CD4-positive, alpha-beta T cell treated with Interleukin-17A for 4 hours (primary cell): ENCODE measurements around the gene ZFHX2.
"Not testable (repeated sequence)": the region's sequence is repeated elsewhere in the genome, so short reads cannot be mapped to it uniquely, and the experiment has no call there.

Experiments used
- DNase-seq: peaks from one replicate; pipeline ENCODE4 v3.0.0-alpha.2; 2020; ENCODE audit warnings: mixed read lengths

ZFHX2 gene

GRCh38 chr14:23551266-23552028, at the start of gene ZFHX2:
TSS of gene ZFHX2 (minus strand) at chr14:23551765. CDS start at chr14:23535325, 16,440 bp downstream.
- DNase-seq, result peak; percentile 84

GRCh38 chr14:23600806-23601205, 49.2 kb upstream of the ZFHX2 start:
- no peak for DNase-seq

- no peak for DNase-seq
Observed at GRCh38 chr14:23600322-23600707, 48.8 kb upstream of the ZFHX2 start.

DNA sequence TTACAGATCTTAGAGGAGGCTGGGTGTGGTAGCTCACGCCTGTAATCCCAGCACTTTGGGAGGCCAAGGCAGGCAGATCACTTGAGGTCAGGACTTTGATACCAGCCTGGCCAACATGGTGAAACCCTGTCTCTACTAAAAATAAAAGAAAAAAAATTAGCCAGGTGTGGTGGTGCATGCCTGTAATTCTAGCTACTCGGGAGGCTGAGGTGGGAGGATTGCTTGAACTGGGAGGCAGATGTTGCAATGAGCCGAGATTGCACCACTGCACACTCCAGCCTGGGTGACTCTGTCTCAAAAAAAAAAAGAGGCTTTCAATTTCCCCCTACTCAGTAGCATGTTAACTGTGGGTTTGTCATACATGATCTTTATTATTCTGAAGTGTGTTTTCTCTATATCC, 42.6 kb upstream of the ZFHX2 start:
- DNase-seq, result not testable (repeated sequence)

DNA sequence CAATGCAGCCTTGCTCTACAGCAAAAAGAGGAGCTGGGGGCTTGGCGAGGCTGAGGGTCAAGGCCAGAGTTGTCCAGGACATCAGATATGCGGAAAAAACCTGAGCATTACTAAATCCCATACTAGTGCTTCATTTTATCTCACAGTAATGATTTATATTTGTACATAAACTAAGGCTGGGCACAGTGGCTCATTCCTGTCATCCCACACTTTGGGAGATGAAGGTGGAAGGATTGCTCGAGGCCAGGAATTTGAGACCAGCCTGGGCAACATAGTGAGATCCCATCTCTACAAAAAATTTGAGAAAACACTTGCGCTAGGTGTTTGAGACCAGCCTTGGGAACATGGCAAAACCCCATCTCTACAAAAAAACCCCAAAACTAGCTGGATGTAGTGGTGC, 38.6 kb upstream of the ZFHX2 start:
- DNase-seq, result no peak

- DNase-seq, result no peak
Observed at GRCh38 chr14:23589606-23590005, 38.0 kb upstream of the ZFHX2 start.

DNA sequence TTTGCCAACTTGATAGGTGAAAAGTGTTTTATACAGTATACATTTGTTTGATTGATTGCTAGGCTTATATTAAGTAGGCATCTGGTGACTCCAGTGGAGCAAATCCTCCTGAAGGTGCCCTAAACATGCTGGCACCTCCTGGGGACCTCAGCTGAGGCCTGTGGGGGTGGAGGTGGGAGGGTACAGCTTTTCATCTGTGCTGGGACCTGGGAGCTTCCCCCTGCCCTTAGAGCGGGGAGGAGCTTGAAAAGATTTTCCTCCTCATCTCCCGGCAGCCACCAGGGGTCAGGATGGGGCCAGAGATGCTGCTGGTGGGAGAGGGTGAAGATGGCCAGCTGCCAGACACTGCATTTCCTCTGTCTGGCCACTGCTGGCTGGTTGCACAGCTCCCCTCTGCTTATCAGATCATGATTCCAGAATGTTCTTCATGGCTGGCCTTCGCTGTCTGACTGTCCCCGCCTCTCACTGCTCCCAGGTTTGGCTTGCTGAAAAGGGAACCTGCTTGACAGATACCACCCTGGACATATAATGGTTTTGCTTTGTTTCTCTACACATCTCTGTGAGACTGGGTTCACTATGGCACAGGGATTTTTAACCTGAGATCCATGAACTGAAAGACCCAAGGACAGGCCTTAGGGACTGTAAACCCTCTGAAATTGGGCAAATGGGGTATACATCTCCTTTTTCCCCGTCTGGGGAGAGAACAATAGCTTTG, 37.5 kb upstream of the ZFHX2 start:
- DNase-seq, result peak; percentile 88

DNA sequence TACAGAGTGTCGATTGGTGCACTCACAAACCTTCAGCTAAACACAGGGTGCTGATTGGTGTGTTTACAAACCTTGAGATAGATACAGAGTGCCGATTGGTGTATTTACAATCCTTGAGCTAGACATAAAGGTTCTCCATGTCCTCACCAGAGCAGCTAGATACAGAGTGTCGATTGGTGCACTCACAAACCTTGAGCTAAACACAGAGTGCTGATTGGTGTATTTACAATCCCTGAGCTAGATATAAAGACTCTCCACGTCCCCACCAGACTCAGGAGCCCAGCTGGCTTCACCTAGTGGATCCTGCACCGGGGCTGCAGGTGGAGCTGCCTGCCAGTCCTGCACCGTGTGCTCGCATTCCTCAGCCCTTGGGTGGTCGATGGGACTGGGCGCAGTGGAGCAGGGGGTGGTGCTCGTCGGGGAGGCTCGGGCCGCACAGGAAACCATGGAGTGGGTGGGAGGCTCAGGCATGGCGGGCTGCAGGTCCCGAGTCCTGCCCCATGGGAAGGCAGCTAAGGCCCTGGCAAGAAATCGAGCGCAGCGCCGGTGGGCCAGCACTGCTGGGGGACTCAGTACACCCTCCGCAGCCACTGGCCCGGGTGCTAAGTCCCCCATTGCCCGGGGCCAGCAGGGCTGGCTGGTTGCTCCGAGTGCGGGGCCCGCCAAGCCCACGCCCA, 33.1 kb upstream of the ZFHX2 start:
- DNase-seq, result not testable (repeated sequence)

DNA sequence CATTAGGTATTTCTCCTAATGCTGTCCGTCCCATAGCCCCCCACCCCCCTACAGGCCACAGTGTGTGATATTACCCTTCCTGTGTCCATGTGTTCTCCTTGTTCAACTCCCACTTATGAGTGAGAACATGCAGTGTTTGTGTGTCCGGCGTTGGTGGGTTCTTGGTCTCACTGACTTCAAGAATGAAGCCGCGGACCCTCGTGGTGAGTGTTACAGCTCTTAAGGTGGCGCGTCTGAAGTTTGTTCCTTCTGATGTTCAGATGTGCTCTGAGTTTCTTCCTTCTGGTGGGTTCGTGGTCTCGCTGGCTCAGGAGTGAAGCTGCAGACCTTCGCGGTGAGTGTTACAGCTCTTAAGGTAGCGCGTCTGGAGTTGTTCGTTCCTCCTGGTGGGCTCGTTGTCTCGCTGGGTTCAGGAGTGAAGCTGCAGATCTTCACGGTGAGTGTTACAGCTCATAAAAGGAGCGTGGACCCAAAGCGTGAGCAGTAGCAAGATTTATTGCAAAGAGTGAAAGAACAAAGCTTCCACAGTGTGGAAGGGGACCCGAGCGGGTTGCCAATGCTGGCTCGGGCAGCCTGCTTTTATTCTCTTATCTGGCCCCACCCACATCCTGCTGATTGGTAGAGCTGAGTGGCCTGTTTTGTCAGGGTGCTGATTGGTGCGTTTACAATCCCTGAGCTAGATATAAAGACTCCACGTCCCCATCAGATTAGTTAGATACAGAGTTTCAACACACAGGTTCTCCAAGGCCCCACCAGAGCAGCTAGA, 32.4 kb upstream of the ZFHX2 start:
- DNase-seq, result not testable (repeated sequence)

GRCh38 chr14:23582906-23583760, 31.6 kb upstream of the ZFHX2 start:
- DNase-seq, result no peak

GRCh38 chr14:23580948-23581281, 29.4 kb upstream of the ZFHX2 start:
- DNase-seq, result no peak

DNA sequence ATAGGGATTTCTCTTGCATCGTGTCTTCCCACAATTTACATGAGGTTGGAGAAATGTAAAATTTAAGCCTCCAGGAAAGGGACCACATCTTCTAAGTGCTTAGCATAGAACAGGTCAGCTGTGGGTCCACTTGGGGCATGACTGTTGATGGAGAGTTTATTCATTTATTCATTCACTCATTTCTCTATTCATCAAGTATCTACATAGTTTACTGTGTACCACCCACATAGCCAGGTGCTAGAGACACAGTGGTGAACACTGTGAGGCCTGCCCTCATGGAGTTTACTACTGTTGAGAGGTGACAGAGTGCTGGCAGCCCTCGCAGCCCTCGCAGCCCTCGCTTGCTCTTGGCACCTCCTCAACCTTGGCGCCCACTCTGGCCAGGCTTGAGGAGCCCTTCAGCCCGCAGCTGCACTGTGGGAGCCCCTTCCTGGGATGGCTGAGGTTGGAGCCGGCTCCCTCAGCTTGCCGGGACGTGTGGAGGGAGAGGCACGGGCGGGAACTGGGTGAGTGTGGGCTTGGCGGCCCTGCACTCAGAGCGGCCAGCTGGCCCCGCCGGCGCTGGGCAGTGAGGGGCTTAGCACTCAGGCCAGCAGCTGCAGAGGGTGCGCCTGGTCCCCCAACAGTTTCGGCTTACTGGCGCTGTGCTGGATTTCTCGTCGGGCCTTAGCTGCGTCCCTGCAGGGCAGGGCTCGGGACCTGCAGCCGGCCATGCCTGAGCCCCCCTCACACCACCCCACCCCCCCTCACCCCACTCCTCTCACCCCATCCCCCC, 28.8 kb upstream of the ZFHX2 start:
- DNase-seq, result no peak

- no peak for DNase-seq
Observed at GRCh38 chr14:23579739-23580138, 28.2 kb upstream of the ZFHX2 start.

- DNase-seq, result no peak
Observed at GRCh38 chr14:23579311-23579630, 27.7 kb upstream of the ZFHX2 start.

- no peak for DNase-seq
Observed at GRCh38 chr14:23578560-23579310, 27.2 kb upstream of the ZFHX2 start, which contains the start of gene JPH4. TSS of gene JPH4 (minus strand) at chr14:23578790. CDS start at chr14:23577453, 1,337 bp downstream.

DNA sequence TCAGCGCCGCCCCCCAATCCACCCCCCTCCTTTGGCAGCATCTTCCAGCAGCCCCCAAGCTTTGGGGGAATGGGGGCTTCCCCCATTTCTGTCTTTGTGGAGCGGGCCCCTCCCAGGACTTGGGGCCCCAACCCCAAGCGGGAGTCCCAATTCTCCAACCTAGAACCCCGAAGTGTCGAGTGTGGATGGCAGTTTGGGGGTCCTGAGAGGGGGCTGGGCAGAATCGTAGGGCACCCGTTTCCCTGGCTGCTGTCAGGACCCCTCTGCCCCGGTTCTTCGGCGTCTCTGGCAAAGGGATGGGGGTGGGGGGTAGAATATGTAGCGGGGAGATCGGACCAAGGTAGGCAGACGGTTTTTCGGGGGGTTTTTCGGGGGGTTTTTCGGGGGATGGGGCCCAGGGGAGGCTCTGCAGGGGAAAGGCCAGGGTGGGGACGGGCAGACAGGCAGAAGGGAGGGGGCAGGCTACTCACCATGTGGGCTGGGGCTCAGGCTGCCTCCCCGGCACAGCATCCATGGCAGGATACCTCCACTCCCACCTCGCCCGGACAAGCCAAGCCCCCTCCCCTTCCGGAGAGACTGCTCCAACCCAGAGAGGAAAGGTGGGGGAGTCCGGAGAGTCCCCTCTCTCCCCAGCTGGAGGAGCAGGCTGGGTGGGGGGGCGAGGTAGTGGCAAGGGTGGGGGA, 26.3 kb upstream of the ZFHX2 start:
- no peak for DNase-seq

GRCh38 chr14:23577004-23577681, 25.6 kb upstream of the ZFHX2 start:
- no peak for DNase-seq

DNA sequence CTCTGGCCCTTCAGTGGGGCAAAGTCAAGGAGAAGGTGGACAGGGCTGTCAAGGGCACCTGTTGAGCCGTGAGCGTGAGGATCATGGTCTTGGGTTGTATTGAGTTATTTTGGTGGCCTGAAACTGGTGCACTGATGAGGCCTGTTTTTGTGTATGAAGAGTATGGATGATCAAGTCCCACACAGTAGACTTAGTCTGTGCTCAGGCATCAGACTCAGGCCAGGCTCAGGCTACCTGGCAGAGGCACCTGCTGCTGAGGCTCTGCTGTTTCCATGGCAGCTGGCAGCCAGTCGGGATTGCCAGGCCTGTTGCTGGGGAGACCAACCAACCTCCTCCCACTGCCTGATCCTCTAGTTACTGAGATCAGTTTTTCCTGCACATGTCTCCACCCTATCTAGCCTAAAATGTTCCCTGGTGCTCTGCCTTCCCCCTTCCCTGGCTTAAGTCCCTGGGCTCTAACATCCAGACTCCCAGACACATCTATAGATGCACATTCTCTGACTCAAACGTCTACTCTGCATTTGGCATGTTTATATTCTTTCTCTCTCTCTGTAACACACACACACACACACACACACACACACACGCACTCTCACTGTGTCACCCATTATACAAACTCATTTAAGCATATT, 21.9 kb upstream of the ZFHX2 start:
- no peak for DNase-seq

DNA sequence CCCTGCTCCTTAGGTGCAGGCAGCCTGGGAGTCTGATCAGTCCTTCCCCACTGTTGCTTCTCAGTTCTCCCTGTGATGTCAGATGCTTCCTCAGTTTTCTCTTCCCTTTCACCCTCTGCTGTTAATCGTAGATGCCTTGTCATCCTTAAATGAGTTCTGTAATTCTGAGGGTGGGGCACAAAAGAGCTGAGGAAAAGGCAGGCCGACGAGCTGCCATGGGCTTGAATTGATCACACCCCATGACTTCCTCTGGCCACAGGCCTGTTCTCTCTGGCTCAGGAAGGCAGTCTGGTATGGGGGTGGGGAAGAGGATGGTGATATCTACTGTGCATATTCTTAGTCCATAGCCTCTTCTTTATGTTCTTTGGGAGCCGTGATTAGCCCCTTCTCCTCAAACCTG, 21.3 kb upstream of the ZFHX2 start:
- no peak for DNase-seq
